Choroid plexus epithelial cell (primary cell): ENCODE results near the gene FBLN2.

Experiments used
- DNase-seq: peaks from one replicate; pipeline ENCODE4 v3.0.0-alpha.2; 2010; ENCODE audit warnings: low read depth
- H3K4me3 ChIP-seq: 2 replicates; pipeline ENCODE4 v1.5.1; 2011; ENCODE audit warnings: low read depth, mild to moderate bottlenecking, control low read depth, low read length, moderate library complexity
- CTCF ChIP-seq: conservative IDR thresholded peaks from 2 replicates; pipeline ENCODE4 v1.5.1; 2011; ENCODE audit warnings: low read depth, mild to moderate bottlenecking, control low read depth, inconsistent platforms, low read length, moderate library complexity

FBLN2 gene

GRCh38 chr3:13572926-13573623 is 24.1 kb downstream of the FBLN2 start:
- TF ChIP-seq CTCF = no peak
- no peak for DNase-seq
- H3K4me3 ChIP-seq = no peak overlapping the region

- H3K4me3 ChIP-seq = no peak overlapping the region
- TF ChIP-seq CTCF = no peak
- peak; percentile 10 for DNase-seq
These were observed 25.3 kb downstream of the FBLN2 start for GRCh38 chr3:13574083-13574797.

- TF ChIP-seq CTCF = no peak
- no peak overlapping the region for H3K4me3 ChIP-seq
- DNase-seq = peak; percentile 48
These were observed 26.0 kb downstream of the FBLN2 start for GRCh38 chr3:13574798-13575451.

- H3K4me3 ChIP-seq = no peak overlapping the region
- no peak for DNase-seq
- no peak for TF ChIP-seq CTCF
These were observed 26.6 kb downstream of the FBLN2 start for GRCh38 chr3:13575459-13576061.

GRCh38 chr3:13577181-13578121 is 28.5 kb downstream of the FBLN2 start:
- no peak for TF ChIP-seq CTCF
- no peak overlapping the region for H3K4me3 ChIP-seq
- DNase-seq = no peak

GRCh38 chr3:13578251-13578650 is 29.3 kb downstream of the FBLN2 start:
- H3K4me3 ChIP-seq = no peak overlapping the region
- no peak for DNase-seq
- no peak for TF ChIP-seq CTCF
